ENCODE measurements around the gene COLEC11. TPM values are rescaled to one million over a fixed set of nuclear protein-coding genes. Genes with fewer than 3 reads are reported as not detected.

COLEC11 gene
- total and polyA plus RNA-seq, 2 of the 13 experiments (the other 11 are each of a cell fraction or from before 2014, with no cell fraction given) = 1.5 to 3.0 TPM

DNA sequence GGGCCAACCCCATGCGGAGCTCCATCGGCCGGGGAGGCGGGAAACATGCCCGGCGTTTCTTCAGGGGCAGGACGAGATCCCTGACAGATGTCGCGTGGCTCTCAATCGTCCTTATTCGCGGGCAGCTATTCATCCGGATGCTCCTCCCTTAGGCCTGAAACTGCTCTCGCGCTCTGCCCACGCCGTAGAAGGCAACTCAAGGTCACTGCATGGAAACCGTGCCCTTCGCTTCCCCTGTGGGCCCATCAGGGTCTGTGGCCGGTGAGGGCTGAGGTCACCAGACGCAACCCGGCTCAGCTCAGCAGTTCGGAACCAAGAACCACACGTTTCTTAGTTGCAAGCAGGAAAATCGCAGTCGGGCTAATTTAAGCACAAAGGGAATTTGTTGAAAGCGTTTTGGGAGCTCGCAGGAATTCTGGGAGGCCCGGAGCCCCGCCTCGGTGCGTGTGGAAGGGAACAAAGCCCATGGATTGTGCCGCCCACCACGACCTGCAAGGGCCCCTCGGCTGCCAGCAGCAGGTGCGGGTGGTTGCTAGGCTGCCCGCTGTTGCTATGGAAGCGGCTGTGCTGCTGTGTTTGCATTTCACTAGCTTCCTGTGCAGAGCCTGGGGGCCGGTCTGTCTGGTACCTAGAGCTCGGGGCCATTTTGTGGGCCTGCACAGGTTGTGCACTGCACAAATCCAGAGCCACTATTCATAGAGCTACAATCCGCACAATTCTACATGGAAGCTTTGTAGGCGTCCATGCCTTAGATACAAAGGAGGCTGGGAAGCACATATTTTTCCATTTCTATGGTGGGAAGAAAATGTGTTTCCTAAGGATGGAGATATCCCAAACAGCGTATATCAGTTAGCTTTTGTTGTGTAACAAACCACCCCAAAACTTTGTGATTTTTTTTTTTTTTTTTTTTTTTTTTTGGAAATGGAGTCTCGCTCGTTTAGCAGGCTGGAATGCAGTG lies 57.1 kb downstream of the COLEC11 start (continued):
- no peak for TF ChIP-seq NRL (CRISPR knock-in tag; IDR thresholded peaks at IDR 0.05; ENCODE audit: borderline replicate concordance)
- TF ChIP-seq ZSCAN5A (CRISPR knock-in tag; IDR thresholded peaks at IDR 0.05; ENCODE audit: borderline replicate concordance) = no peak; the same call in 1 of the 2 replicates
- no peak for TF ChIP-seq ZNF652 (CRISPR knock-in tag; IDR thresholded peaks at IDR 0.05; ENCODE audit: borderline replicate concordance, low read depth)
- no peak for TF ChIP-seq MED1 (CRISPR knock-in tag; IDR thresholded peaks at IDR 0.05)
- TF ChIP-seq ZNF136 (CRISPR knock-in tag; IDR thresholded peaks at IDR 0.05; ENCODE audit: low read depth) = no peak; the same call in 1 of the 2 replicates
- TF ChIP-seq ZNF30 (CRISPR knock-in tag; IDR thresholded peaks at IDR 0.05) = peak; percentile 89
- TF ChIP-seq GZF1 (CRISPR knock-in tag; IDR thresholded peaks at IDR 0.05) = no peak
- no peak for TF ChIP-seq NPAS2 (CRISPR knock-in tag; IDR thresholded peaks at IDR 0.05; ENCODE audit: borderline replicate concordance)
- TF ChIP-seq FOXC1 (CRISPR knock-in tag; IDR thresholded peaks at IDR 0.05; ENCODE audit: borderline replicate concordance) = 0 out of 2 replicates have a peak, but pooled peaks have one; percentile 28
- TF ChIP-seq FOXJ3 (CRISPR knock-in tag; IDR thresholded peaks at IDR 0.05; ENCODE audit: borderline replicate concordance) = peak; percentile 65; the same call in 1 of the 2 replicates
- TF ChIP-seq NR2F1 (CRISPR knock-in tag; IDR thresholded peaks at IDR 0.05) = no peak
- no peak for TF ChIP-seq ZNF570 (CRISPR knock-in tag; IDR thresholded peaks at IDR 0.05; ENCODE audit: borderline replicate concordance)
- TF ChIP-seq ZNF580 (CRISPR knock-in tag; IDR thresholded peaks at IDR 0.05; ENCODE audit: borderline replicate concordance, low read depth) = peak; percentile 49; the same call in 1 of the 2 replicates
- no peak for TF ChIP-seq FOXA1 (IDR thresholded peaks at IDR 0.05)
- TF ChIP-seq FOXA1 (CRISPR knock-in tag; IDR thresholded peaks at IDR 0.05) = peak; percentile 83
- no peak for TF ChIP-seq PAF1 (CRISPR knock-in tag; IDR thresholded peaks at IDR 0.05)
- TF ChIP-seq, protein P1, sequence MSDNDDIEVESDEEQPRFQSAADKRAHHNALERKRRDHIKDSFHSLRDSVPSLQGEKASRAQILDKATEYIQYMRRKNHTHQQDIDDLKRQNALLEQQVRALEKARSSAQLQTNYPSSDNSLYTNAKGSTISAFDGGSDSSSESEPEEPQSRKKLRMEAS (IDR thresholded peaks at IDR 0.05) = peak; percentile 83
- TF ChIP-seq ZNF75D (CRISPR knock-in tag; IDR thresholded peaks at IDR 0.05; ENCODE audit: borderline replicate concordance) = no peak
- TF ChIP-seq ZNF816 (CRISPR knock-in tag; IDR thresholded peaks at IDR 0.05; ENCODE audit: borderline replicate concordance) = no peak
- TF ChIP-seq ZFY (CRISPR knock-in tag; IDR thresholded peaks at IDR 0.05) = peak; percentile 68
- no peak for TF ChIP-seq ZNF20 (CRISPR knock-in tag; IDR thresholded peaks at IDR 0.05)
